Activated CD8-positive, alpha-beta memory T cell treated with anti-CD3 and anti-CD28 coated beads, Interleukin-2, amount 50 U/mL, for 24 hours (primary cell): Measurements from ENCODE around the gene SAMD10.
"Not testable (repeated sequence)": the region's sequence is repeated elsewhere in the genome, so short reads cannot be mapped to it uniquely, and the experiment has no call there.

Experiments used
- DNase-seq: peaks from one replicate; pipeline ENCODE4 v3.0.0-alpha.2; 2020; ENCODE audit errors: extremely low read depth

Gene SAMD10

GRCh38 chr20:64001607-64002011, 22.2 kb upstream of the SAMD10 start:
- no peak for DNase-seq

- DNase-seq: no peak
These were observed 21.5 kb upstream of the SAMD10 start for GRCh38 chr20:64000906-64001305.

DNA sequence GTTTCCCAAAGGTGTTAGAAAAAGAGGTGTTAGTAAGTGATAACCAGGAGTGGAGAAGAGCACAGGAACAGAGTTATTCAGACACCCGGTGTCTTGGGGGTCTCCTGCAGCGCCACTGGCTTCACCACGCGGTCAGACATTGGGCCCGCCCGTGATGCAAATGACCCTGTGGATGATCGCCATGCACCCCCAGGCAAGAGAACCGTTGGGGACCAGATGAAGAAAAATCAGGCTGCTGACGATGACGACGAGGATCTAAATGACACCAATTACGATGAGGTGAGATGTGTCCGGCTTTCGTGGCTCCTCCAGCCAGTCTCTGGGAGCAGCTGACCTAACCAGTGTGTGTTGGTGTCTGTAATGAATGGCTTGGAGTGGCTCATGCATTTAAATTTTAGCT, 3.5 kb upstream of the SAMD10 start:
- DNase-seq: no peak

DNA sequence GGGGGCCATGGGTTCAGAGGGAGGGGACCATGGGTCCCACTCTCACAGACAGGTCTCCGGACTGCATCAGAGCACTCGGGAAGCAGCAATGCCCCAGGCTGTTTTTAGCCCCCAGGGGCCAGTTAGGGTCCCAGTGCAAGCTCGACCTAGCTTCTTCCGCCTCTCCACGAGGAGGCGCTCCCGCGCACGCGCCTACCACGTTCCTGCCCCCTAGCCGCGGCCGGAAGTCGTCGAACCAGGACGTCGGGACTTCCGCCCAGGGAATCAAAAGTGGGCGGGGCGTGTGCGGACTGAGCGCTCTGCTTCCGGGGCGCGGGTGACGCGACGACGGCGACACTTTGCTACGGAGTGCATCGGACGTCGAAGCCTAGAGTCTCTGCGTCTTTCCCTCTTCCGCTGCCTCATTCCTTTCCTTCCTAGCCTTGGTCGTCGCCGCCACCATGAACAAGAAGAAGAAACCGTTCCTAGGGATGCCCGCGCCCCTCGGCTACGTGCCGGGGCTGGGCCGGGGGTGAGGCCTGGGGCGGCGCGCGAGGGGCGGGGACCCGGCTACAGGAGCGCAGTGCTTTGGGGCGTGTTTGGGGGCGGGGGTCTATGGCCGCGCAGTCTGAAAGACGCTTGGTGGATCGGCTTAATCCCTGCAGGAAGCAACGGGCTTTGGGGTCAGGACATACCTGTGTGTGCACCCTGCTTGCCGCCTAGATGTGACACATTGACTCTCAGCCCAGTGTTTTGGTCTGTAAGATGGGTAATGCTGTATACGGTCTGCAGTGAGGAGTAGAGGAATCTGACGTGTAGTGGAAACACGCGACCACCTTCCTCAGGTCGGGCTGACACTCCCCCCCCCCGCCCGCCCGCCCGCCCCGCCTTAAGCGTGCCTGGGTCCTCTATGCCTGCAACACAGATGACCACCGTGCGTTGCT, 1.6 kb upstream of the SAMD10 start, which contains the start of gene PRPF6:
PRPF6 (plus strand) TSS at position 327 of the 923 bp plus-strand sequence; CDS start at position 441, 114 bp downstream.
- DNase-seq: peak; percentile 86

DNA sequence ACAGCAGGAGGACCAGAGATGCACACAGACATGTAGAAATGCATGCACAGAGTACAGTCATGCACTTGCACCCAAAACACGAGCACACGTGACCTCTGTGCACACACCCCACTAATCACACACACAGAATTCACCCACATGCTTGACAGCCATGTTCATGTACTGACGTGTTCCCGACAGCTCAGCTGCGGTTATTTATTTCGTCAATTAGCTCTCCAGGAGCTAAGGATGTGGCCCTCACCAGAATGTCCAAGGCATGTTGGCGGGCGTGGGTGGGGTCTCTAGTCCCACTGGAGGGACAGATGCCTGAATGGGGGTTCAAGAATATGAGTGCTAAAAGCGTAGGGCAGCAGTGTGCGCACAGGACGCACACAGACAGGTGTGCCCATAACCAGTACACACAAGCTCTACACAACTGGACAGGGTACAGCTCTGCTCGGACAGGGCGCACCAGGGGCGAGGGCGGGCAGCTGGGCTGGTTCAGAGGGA, 919 bp upstream of the SAMD10 start:
- no peak for DNase-seq

GRCh38 chr20:63979229-63979556, 249 bp downstream of the SAMD10 start:
- no peak for DNase-seq

- DNase-seq: no peak
These were observed 868 bp downstream of the SAMD10 start for GRCh38 chr20:63978319-63979228.

GRCh38 chr20:63977739-63978276, 1.6 kb downstream of the SAMD10 start:
- DNase-seq: no peak

- no peak for DNase-seq
These were observed 2.3 kb downstream of the SAMD10 start for GRCh38 chr20:63976980-63977738.

GRCh38 chr20:63976511-63976910, 2.9 kb downstream of the SAMD10 start:
- not testable (repeated sequence) for DNase-seq

DNA sequence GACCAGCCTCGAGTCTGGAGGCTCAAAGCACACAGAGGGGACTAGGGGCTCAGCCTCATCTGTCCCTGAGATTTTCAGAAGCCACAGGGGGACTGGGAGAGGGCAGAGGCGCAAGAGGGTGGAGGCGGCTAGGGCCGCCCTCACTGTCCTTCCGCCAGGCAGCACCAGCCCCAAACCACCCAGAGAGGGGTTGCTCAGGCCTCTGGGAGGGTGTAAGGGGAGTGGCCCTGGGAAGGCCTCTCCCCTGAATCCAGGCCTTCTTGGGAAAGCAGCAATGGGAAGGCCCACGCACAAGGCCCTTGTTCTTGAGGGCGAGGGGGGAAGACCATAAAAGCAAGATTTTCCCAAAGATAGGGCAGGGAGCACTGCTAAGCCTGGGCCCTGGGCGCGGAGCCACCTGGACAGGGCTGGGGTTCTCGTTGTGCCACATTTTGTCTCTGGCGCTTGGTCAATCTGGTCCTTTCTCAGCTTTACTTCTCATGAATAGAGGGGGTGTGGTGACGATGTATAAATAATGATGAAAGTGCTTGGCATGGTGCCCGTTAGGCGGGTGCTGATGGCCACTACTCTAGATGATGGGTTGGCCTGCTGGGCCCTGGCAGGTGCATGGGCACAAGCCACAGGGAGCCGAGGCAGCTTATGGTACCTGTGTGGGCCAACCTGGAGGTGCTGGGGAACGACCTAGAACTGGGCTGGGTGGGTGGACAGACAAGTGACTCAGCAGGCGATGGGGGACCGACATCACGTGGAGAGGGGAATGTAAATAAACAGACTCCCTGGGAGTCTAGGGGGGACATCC, 4.8 kb downstream of the SAMD10 start:
- DNase-seq: no peak

DNA sequence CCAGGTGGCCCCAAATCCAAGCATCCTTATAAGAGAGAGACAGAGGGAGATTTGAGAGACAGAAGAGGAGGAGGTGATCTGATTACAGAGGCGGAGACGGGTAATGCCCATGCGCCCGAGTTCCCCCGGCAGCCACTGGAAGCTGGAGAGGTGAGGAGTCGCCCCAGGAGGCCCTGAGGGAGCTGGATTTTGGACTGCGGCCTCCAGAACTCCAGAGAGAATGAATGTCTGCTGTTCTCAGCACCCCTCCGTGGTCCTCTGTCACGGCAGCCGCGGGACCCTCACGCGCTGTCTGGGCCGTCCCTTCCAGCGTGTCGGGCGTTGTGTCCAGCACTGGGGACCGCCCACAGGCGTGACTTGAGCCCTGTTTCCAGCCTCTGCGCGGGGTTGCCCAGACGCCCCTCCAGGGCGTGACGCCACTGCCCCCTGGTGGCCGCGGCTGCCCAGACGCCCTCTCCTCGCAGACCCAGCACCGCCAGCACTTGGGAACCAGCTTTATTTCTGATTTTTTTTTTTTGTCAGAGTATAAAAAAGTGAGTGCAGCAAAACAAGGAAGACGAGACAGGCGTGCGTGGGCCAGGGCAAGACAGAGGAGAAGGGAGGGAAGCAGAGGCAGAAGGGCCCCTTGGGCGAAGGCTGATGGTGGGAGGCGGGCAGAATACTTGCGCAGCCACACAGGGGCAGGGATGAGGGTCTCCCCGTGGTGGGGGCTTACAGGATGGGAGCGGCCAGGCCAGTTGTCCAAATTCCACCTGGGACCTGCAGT, 5.6 kb downstream of the SAMD10 start:
- no peak for DNase-seq

- no peak for DNase-seq
These were observed 6.3 kb downstream of the SAMD10 start for GRCh38 chr20:63973160-63973479.

DNA sequence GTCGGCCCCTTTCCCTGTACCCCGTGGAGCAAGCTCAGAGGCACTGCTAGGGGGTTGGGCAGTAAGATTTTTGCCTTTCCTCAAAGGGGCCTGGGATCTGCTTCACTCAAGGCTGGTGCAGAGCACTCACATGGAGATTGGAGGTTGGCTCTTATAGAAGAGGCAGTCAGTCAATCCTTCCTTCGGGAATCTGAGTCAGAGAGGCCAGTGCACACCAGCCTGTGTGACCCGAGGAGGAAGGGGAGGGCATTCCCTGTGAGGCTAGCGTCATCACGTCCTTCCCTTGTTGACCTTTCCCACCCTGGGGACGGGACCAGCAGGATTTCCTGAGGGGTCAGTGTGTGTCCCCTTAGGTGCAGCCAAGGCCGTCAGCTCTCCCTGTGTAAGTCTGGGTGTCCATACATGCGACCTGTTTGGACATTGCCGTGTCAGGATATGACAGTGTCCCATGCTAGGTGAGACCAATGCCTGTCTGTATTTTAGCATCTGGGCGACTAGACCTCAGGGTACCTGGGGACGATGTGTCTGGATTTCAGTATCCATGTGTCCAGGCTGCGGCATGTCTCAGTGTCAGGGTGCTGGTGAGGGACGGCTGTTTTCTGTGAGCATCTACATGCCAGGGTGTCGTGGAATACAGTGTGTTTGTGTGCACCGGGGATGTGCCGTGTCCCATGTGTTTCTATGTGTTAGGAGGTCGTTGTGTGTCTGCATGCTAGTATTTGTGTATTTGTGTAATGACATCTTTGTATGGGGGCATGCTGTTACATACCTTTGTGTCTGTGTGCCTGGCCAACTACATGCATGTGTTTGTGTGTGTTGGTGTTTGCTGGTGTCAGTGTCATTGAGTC, 6.9 kb downstream of the SAMD10 start:
- DNase-seq: no peak

- not testable (repeated sequence) for DNase-seq
These were observed 7.5 kb downstream of the SAMD10 start for GRCh38 chr20:63971960-63972311.

- no peak for DNase-seq
These were observed 8.6 kb downstream of the SAMD10 start for GRCh38 chr20:63970714-63971431.

GRCh38 chr20:63969838-63970713, 9.4 kb downstream of the SAMD10 start, which contains the start of gene ZNF512B:
ZNF512B (minus strand) TSS chr20:63969930; CDS start chr20:63967950, 1,980 bp downstream.
- no peak for DNase-seq
